NCI-H69 (cell line): ENCODE data around the gene SULT1A2.
"Not testable (repeated sequence)": the region's sequence is repeated elsewhere in the genome, so short reads cannot be mapped to it uniquely, and the experiment has no call there.

Experiments
- DNase-seq: peaks from one replicate; lab custom pipeline; 2025; lab: John Stamatoyannopoulos, UW

The SULT1A2 gene

DNA sequence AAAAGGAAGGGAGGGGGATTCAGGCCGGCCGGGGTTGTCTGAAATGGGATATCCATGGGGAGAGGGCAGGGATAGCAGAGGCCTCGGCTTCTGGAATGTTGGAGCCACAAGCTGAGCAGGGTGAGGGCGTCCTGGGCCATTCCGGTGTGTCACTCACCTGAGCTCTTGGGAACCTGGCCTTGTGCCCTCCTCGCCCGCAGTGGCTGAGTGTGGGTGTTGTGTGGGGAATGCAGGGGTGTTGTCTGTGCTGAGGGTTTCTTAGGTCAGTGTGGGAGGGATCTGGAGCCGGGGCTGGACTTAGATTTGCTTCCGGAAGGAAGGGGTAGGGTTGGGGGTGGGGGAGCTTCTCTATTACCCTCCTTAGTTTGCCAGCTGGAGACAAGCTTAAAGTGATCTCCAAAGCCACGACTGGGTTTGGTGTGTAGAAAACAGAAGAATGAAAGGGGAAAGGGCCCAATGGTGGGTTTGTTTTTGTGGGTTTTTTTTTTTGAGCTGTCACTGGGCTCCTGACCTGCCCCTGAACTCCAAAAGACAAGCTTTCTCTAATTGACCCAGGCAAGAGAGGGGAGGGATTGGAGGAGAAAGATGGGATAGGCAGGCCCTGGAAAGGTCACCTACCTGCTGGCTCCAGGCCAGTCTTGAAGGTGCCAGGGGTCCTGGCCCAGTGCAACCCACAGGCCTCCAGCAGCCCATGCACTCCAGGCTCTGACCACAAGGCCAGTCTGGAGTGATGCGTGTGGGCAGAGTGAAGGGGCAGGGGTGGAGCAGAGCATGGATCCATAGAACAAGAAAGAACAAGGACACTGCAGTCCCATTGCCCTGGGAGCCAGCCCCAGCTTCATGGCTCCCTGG, at the start of gene SULT1A2:
Gene SULT1A2, minus strand, starts transcription at position 211 of the 852 bp plus-strand sequence. CDS start 1,120 bp downstream, outside the sequence.
- no peak for DNase-seq

- DNase-seq, result not testable (repeated sequence)
Observed at GRCh38 chr16:28639959-28640358, 43.1 kb upstream of the SULT1A2 start.

- DNase-seq, result not testable (repeated sequence)
Observed at GRCh38 chr16:28638359-28638758, 41.5 kb upstream of the SULT1A2 start.

DNA sequence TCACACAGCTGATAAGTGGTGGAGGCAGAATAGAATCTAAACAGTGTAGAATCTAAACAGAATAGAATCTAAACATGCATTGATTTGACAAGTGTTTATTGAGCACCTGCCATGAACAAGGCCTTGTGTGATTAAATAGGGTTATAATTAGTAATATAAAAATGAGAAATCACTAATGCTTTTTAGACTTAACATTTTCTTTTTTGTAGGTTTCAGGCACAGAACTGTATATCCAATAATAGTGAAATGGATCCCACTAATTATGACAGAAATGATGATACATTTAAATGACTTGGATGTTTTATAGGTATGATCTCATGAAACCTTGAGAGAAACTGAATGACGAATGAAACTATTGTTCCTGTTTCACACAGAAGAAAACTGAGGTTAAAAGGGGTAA, 40.9 kb upstream of the SULT1A2 start, which contains the start of gene NPIPB8:
Gene NPIPB8, plus strand, starts transcription at position 301 of the 400 bp plus-strand sequence. CDS start 296 bp downstream, outside the sequence.
- DNase-seq, result not testable (repeated sequence)

DNA sequence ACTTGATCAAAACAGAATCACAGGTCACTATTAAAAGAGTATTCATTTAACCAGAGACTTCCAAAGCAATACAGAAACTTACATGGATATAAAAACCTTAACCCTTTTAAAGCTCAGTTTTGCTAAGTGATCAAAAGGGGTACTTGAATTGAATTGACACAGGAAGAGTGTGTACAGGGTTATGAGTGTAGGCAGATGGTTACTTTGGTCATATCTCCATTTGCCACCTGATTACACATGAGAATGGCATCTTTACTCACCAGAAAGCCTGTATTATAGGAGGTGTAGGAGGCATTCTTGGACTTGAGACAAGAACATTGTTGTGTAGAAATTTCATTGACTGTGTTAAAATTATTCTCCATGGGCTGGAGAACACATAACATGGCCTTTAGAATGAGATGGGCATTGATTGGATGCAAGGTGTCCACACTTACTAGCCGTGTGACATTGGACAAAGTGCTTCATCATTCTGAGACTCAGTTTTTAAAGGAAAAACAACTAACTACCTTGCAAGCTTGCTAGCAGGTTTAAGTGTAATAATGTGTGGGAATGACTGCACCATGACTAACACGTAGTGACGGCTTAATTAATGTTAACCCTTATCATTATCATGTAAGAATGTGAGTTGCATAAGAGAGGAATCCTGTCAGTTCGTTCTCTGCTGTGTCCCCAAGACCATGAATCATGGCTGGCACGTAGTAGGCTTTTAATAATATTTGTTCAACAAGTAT, 39.4 kb upstream of the SULT1A2 start:
- DNase-seq, result not testable (repeated sequence)

DNA sequence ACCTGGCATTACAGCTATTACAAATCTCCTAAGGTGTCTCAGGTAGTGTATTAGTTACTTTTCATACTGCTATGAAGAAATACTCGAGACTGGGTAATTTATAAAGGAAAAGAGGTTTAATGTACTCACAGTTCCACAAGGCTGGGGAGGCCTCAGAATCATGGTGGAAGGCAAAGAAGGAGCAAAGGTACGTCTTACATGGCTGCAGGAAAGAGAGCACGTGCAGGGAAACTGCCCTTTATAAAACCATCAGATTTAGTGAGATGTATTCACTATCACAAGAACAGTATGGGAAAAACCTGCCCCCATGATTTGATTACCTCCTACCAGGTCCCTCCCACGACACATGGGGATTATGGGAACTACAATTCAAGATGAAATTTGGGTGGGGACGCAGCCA, 34.1 kb upstream of the SULT1A2 start:
- not testable (repeated sequence) for DNase-seq

DNA sequence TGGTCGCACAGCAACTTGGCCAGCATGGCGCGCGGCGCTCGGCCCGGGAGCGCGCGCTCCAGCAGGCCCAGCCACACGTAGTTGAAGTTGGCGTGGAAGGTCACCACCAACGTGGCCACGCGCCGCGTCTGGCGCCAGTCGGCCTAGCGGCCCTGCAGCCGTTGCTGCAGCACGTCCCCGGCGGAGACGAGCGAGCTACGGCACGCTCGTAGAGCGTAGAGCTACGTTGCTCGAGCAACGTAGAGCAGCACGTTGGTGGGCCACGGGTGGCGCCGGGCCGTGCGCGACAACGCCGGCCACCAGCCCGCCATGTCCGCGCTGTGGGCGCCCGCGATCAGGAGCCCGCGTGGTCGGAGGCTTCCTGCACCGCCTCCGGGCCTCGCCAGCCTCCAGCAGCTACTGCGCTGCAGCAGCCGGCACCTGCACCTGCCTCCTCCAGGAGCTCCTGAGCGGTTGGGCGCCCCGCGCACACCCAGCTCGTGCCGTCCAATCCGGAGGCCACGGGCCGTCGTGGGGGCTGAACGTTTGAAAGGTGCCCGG, 26.4 kb upstream of the SULT1A2 start:
- DNase-seq, result peak; percentile 89

DNA sequence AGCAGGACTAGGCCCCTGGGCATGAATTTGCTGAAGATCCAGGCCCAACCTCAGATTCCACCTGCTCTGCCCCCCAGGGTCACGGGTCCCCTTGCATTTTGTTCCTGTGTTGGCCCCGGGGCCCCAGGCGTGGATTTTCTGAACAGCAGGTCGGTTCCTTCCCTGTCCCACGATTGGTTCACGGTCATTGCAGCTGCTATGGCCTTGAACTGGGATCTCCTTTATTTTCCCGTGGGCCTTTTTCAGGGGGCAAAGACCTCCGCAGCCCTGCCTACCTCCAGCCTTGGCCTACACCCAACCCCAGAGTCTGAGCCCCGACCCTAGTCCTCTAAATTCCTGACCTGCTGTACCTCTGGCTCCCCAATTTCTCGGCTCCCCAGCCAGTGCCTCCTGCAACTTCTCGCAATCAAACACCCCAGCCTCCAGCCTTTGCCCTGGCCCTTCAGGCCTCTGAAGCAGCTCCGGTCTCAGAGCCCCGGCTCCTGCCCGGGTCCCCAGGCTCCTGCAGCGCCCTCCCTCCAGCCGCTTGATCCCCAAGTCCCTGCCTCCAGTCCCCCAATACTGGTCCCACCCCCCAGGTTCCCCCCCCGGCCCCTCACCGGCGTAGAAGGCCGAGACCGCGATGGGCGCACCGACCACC, 25.8 kb upstream of the SULT1A2 start:
- DNase-seq, result not testable (repeated sequence)

DNA sequence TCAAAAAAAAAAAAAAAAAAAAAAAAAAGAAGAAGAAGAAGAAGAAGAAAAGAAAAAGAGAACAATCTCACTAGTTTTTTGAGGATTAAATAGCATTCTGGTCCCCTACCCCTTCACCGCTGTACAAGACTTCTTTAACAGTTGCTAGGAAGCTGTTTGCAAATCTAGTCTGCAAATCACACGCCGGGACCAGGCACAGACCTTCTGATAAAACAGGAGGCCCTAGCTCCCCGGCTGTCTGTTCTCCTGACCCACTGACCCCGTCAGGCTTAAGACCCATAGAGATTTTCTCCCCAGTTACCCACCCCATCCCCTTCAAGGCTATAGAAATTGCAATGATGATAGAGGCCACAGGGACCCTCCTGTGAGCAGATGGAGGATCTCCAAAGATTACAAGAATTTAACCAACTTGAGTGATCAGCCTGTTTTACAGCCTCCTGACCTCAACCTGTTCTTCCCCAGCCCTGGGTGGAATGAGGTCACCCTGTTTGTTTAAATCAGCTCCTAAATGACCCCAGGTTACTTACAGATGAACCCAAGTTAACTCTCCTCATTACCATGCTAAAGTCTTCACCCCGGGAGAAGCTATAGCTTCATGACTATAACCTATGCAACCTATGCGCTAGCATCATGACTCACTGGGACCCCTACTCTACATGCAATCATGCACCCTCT, 24.8 kb upstream of the SULT1A2 start:
- no peak for DNase-seq

DNA sequence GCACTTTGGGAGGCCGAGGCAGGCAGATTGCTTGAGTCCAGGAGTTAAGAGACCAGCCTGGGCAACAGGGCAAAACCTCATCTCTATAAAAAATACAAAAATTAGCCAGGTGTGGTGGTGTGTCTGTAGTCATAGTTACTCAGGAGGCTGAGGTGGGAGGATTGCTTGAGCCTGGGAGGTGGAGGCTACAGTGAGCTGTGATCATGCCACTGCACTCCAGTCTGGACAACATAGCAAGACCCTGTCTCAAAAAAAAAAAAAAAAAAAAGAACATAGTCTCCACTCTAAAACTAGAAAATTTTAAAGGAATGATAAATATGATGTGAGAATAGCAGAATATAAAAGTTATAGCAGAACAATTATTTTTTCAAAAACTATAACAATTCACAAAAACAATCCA, 23.5 kb upstream of the SULT1A2 start:
- not testable (repeated sequence) for DNase-seq

- DNase-seq, result no peak
Observed at GRCh38 chr16:28617874-28618273, 21.0 kb upstream of the SULT1A2 start.

- DNase-seq, result no peak
Observed at GRCh38 chr16:28616636-28617035, 19.8 kb upstream of the SULT1A2 start.

DNA sequence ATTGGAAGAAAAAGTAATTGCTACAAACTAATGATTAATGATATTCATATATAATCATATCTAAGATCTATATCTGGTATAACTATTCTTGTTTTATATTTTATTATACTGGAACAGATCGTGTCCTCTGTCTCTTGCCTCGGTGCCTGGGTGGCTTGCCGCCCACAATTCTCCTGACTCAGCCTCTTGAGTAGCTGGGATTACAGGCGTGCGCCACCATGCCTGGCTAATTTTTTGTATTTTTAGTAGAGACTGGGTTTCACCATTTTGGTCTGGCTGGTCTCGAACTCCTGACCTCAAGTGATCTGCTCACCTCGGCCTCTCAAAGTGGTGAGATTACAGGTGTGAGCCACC, 19.4 kb upstream of the SULT1A2 start:
- not testable (repeated sequence) for DNase-seq

- peak; percentile 48 for DNase-seq
Observed at GRCh38 chr16:28615486-28616223, 18.8 kb upstream of the SULT1A2 start.

GRCh38 chr16:28614561-28614960, 17.7 kb upstream of the SULT1A2 start:
- DNase-seq, result not testable (repeated sequence)

DNA sequence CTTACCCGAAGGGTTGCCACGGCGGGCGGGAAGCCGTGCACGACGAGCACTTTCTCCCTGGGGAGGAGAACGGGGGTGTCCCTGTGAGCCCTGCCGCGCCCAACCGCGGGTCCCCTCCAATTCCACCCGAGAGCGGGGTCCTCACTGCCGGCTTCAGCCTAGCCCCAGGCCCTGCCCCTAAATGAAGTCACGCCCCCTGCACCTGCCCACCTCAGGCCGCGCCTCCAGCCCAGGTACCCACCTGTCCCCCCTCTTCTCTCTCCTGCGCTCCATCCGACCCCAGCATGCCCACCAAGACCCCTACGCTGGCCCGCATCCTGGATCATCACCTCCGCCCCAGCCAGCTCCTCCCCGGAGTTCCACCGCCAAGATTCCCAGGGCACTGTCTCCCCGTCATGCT, 17.1 kb upstream of the SULT1A2 start:
- DNase-seq, result not testable (repeated sequence)

- DNase-seq, result not testable (repeated sequence)
Observed at GRCh38 chr16:28612359-28613280, 15.8 kb upstream of the SULT1A2 start.

GRCh38 chr16:28610595-28611191, 13.8 kb upstream of the SULT1A2 start:
- DNase-seq, result no peak
